ENCODE data around the gene XPR1.

- TF ChIP-seq CTCF (IDR thresholded peaks at IDR 0.05; ENCODE audit: control extremely low read depth in 1 of 3, insufficient read depth in 1 of 3, low read depth in 1 of 3, low read length in 3 of 3) (no peak), POLR2A (IDR thresholded peaks at IDR 0.05; ENCODE audit: control extremely low read depth in 1 of 2, low read depth in 2 of 2, low read length in 2 of 2) (no peak), POLR2AphosphoS5 (IDR thresholded peaks at IDR 0.05; ENCODE audit: low read depth, low read length) (no peak), CREB1 (IDR thresholded peaks at IDR 0.05) (no peak), TAF1 (IDR thresholded peaks at IDR 0.05; ENCODE audit: low read depth, low read length) (no peak), JUN (IDR thresholded peaks at IDR 0.05; ENCODE audit: low read depth, low read length) (no peak), USF2 (IDR thresholded peaks at IDR 0.05; ENCODE audit: low read length) (no peak), EP300 (IDR thresholded peaks at IDR 0.05; ENCODE audit: borderline replicate concordance in 1 of 2, low read depth in 2 of 2, low read length in 2 of 2) (no peak), EZH2 (IDR thresholded peaks at IDR 0.05; ENCODE audit: low read depth, low read length, severe bottlenecking) (no peak), CHD7 (IDR thresholded peaks at IDR 0.05; ENCODE audit: insufficient replicate concordance, low read length) (no peak)
Observed at GRCh38 chr1:180929389-180929788, 297.6 kb downstream of the XPR1 start.

All from H1 (cell line).